ENCODE results near the gene SVEP1. TPM values are rescaled to one million over a fixed set of nuclear protein-coding genes. Genes with fewer than 3 reads are reported as not detected.

SVEP1 gene
- total and polyA plus RNA-seq, 3 experiments from 2014 or later: not detected

- H3K27ac Mint-ChIP-seq: no peak overlapping the region
- CTCF ChIA-PET: no interaction called here
- Histone ChIP-seq H3K4me1 (ENCODE audit: insufficient read depth, low read length) (no peaks in the 10 kb centered on the region), H3K27ac (ENCODE audit: low read depth, low read length) (no peak overlapping the region), H3K4me3 (ENCODE audit: low read length) (no peak overlapping the region), H3K27me3 (ENCODE audit: insufficient read depth, low read length, poor library complexity, severe bottlenecking) (no peaks in the 10 kb centered on the region), H3K9me3 (ENCODE audit: low read length) (no peaks in the 10 kb centered on the region), H3K36me3 (ENCODE audit: insufficient read depth, low read length) (no peaks in the 10 kb centered on the region)
- POLR2A ChIA-PET: no interaction called here
- DNase-seq: no peak
- no peaks in the 10 kb centered on the region for H3K36me3 Mint-ChIP-seq
- peaks cover 0 to 2% of the 10 kb centered on the region in 2 donors for H3K27me3 Mint-ChIP-seq
- H3K9me3 Mint-ChIP-seq: peaks cover 3 to 17% (median 15%) of the 10 kb centered on the region in 5 donors
- no peak overlapping the region for H3K4me3 Mint-ChIP-seq
- H3K4me1 Mint-ChIP-seq: no peaks in the 10 kb centered on the region
Measured at GRCh38 chr9:110590816-110591215, 11.3 kb upstream of the SVEP1 start.

- Histone ChIP-seq H3K27ac (ENCODE audit: low read depth, low read length) (no peak overlapping the region), H3K36me3 (ENCODE audit: insufficient read depth, low read length) (no peaks in the 10 kb centered on the region), H3K27me3 (ENCODE audit: insufficient read depth, low read length, poor library complexity, severe bottlenecking) (no peaks in the 10 kb centered on the region), H3K4me1 (ENCODE audit: insufficient read depth, low read length) (no peaks in the 10 kb centered on the region), H3K4me3 (ENCODE audit: low read length) (no peak overlapping the region), H3K9me3 (ENCODE audit: low read length) (no peaks in the 10 kb centered on the region)
- Mint-ChIP-seq H3K9me3 (peaks cover 3 to 17% (median 15%) of the 10 kb centered on the region in 5 donors), H3K27ac (no peak overlapping the region), H3K4me1 (no peaks in the 10 kb centered on the region), H3K36me3 (no peaks in the 10 kb centered on the region), H3K4me3 (no peak overlapping the region), H3K27me3 (peaks cover 0 to 2% of the 10 kb centered on the region in 2 donors)
- no peak for DNase-seq
- CTCF ChIA-PET: no interaction called here
- POLR2A ChIA-PET: no interaction called here
Measured at GRCh38 chr9:110588296-110588695, 8.8 kb upstream of the SVEP1 start.

GRCh38 chr9:110583237-110583636, 3.7 kb upstream of the SVEP1 start:
- Histone ChIP-seq H3K27me3 (ENCODE audit: insufficient read depth, low read length, poor library complexity, severe bottlenecking) (peaks cover 3% of the 10 kb centered on the region), H3K36me3 (ENCODE audit: insufficient read depth, low read length) (no peaks in the 10 kb centered on the region), H3K4me1 (ENCODE audit: insufficient read depth, low read length) (no peaks in the 10 kb centered on the region), H3K9me3 (ENCODE audit: low read length) (no peaks in the 10 kb centered on the region), H3K4me3 (ENCODE audit: low read length) (no peak overlapping the region), H3K27ac (ENCODE audit: low read depth, low read length) (no peak overlapping the region)
- peaks cover 0 to 2% (median 0%) of the 10 kb centered on the region in 3 donors for H3K36me3 Mint-ChIP-seq
- no peak overlapping the region for H3K4me3 Mint-ChIP-seq
- no peak overlapping the region for H3K27ac Mint-ChIP-seq
- ChIA-PET CTCF (no interaction called here), POLR2A (no interaction called here)
- peaks cover 15 to 25% of the 10 kb centered on the region in 2 donors for H3K27me3 Mint-ChIP-seq
- H3K4me1 Mint-ChIP-seq: no peaks in the 10 kb centered on the region
- peaks cover 0 to 12% (median 7%) of the 10 kb centered on the region in 5 donors for H3K9me3 Mint-ChIP-seq
- DNase-seq: no peak

- Histone ChIP-seq H3K27me3 (ENCODE audit: insufficient read depth, low read length, poor library complexity, severe bottlenecking) (peaks cover 3% of the 10 kb centered on the region), H3K9me3 (ENCODE audit: low read length) (no peaks in the 10 kb centered on the region), H3K4me3 (ENCODE audit: low read length) (no peak overlapping the region), H3K27ac (ENCODE audit: low read depth, low read length) (no peak overlapping the region), H3K36me3 (ENCODE audit: insufficient read depth, low read length) (no peaks in the 10 kb centered on the region), H3K4me1 (ENCODE audit: insufficient read depth, low read length) (no peaks in the 10 kb centered on the region)
- no peak for DNase-seq
- CTCF ChIA-PET: no interaction called here
- Mint-ChIP-seq H3K36me3 (peaks cover 0 to 2% (median 0%) of the 10 kb centered on the region in 3 donors), H3K4me1 (no peaks in the 10 kb centered on the region), H3K9me3 (peaks cover 4 to 12% (median 4%) of the 10 kb centered on the region in 5 donors), H3K4me3 (no peak overlapping the region), H3K27me3 (peaks cover 14 to 32% of the 10 kb centered on the region in 2 donors), H3K27ac (no peak overlapping the region)
- POLR2A ChIA-PET: no interaction called here
Measured at GRCh38 chr9:110582156-110582555, 2.6 kb upstream of the SVEP1 start.

- H3K27ac ChIP-seq (ENCODE audit: low read depth, low read length): no peak overlapping the region
- H3K4me1 ChIP-seq (ENCODE audit: insufficient read depth, low read length): no peaks in the 10 kb centered on the region
- H3K36me3 ChIP-seq (ENCODE audit: insufficient read depth, low read length): no peaks in the 10 kb centered on the region
- no peaks in the 10 kb centered on the region for H3K9me3 ChIP-seq (ENCODE audit: low read length)
- Mint-ChIP-seq H3K27ac (no peak overlapping the region), H3K9me3 (peaks cover 2 to 12% (median 4%) of the 10 kb centered on the region in 5 donors), H3K36me3 (peaks cover 0 to 2% (median 0%) of the 10 kb centered on the region in 3 donors), H3K27me3 (peaks cover 16 to 32% of the 10 kb centered on the region in 2 donors), H3K4me3 (no peak overlapping the region), H3K4me1 (no peaks in the 10 kb centered on the region)
- H3K4me3 ChIP-seq (ENCODE audit: low read length): no peak overlapping the region
- ChIA-PET POLR2A (no interaction called here), CTCF (no interaction called here)
- DNase-seq: no peak
- H3K27me3 ChIP-seq (ENCODE audit: insufficient read depth, low read length, poor library complexity, severe bottlenecking): peaks cover 3% of the 10 kb centered on the region
Measured at GRCh38 chr9:110580850-110581249, 1.3 kb upstream of the SVEP1 start.

GRCh38 chr9:110579862-110580219, 300 bp upstream of the SVEP1 start:
- no peak overlapping the region for H3K4me3 Mint-ChIP-seq

GRCh38 chr9:110578575-110579033, 937 bp downstream of the SVEP1 start:
- no peaks in the 10 kb centered on the region for H3K36me3 ChIP-seq (ENCODE audit: insufficient read depth, low read length)
- CTCF ChIA-PET: no interaction called here
- no peak overlapping the region for H3K27ac Mint-ChIP-seq

More at GRCh38 chr9:110579862-110580219, 300 bp upstream of the SVEP1 start:
- H3K27ac ChIP-seq (ENCODE audit: low read depth, low read length): no peak overlapping the region
- H3K36me3 ChIP-seq (ENCODE audit: insufficient read depth, low read length): no peaks in the 10 kb centered on the region
- no peaks in the 10 kb centered on the region for H3K4me1 ChIP-seq (ENCODE audit: insufficient read depth, low read length)
- Mint-ChIP-seq H3K9me3 (peaks cover 2 to 12% (median 4%) of the 10 kb centered on the region in 5 donors), H3K27ac (no peak overlapping the region), H3K36me3 (peaks cover 0 to 2% (median 0%) of the 10 kb centered on the region in 3 donors), H3K4me1 (no peaks in the 10 kb centered on the region), H3K27me3 (peaks cover 19 to 32% of the 10 kb centered on the region in 2 donors)
- peaks cover 3% of the 10 kb centered on the region for H3K27me3 ChIP-seq (ENCODE audit: insufficient read depth, low read length, poor library complexity, severe bottlenecking)
- ChIA-PET CTCF (no interaction called here), POLR2A (interaction anchor here (0.5 kb wide), 1 partner anchor 157 kb away, joined by 4 read pairs; no protein-coding TSS in a partner anchor)
- no peak for DNase-seq
- H3K9me3 ChIP-seq (ENCODE audit: low read length): no peaks in the 10 kb centered on the region
- no peak overlapping the region for H3K4me3 ChIP-seq (ENCODE audit: low read length)

GRCh38 chr9:110575945-110576344, 3.6 kb downstream of the SVEP1 start:
- Mint-ChIP-seq H3K27ac (no peak overlapping the region), H3K27me3 (peaks cover 18 to 29% of the 10 kb centered on the region in 2 donors), H3K9me3 (peaks cover 2 to 10% (median 4%) of the 10 kb centered on the region in 5 donors), H3K36me3 (peaks cover 0 to 2% (median 0%) of the 10 kb centered on the region in 3 donors), H3K4me3 (no peak overlapping the region), H3K4me1 (no peaks in the 10 kb centered on the region)
- Histone ChIP-seq H3K9me3 (ENCODE audit: low read length) (no peaks in the 10 kb centered on the region), H3K27ac (ENCODE audit: low read depth, low read length) (no peak overlapping the region), H3K4me1 (ENCODE audit: insufficient read depth, low read length) (no peaks in the 10 kb centered on the region), H3K27me3 (ENCODE audit: insufficient read depth, low read length, poor library complexity, severe bottlenecking) (peaks cover 3% of the 10 kb centered on the region), H3K4me3 (ENCODE audit: low read length) (no peak overlapping the region), H3K36me3 (ENCODE audit: insufficient read depth, low read length) (no peaks in the 10 kb centered on the region)
- CTCF ChIA-PET: no interaction called here
- POLR2A ChIA-PET: no interaction called here
- no peak for DNase-seq

More at GRCh38 chr9:110578575-110579033, 937 bp downstream of the SVEP1 start:
- Histone ChIP-seq H3K9me3 (ENCODE audit: low read length) (no peaks in the 10 kb centered on the region), H3K27ac (ENCODE audit: low read depth, low read length) (no peak overlapping the region), H3K4me1 (ENCODE audit: insufficient read depth, low read length) (no peaks in the 10 kb centered on the region), H3K4me3 (ENCODE audit: low read length) (no peak overlapping the region), H3K27me3 (ENCODE audit: insufficient read depth, low read length, poor library complexity, severe bottlenecking) (peaks cover 3% of the 10 kb centered on the region)
- Mint-ChIP-seq H3K27me3 (peaks cover 19 to 32% of the 10 kb centered on the region in 2 donors), H3K4me1 (no peaks in the 10 kb centered on the region), H3K4me3 (no peak overlapping the region), H3K36me3 (peaks cover 0 to 2% (median 0%) of the 10 kb centered on the region in 3 donors), H3K9me3 (peaks cover 2 to 12% (median 4%) of the 10 kb centered on the region in 5 donors)
- no peak for DNase-seq
- POLR2A ChIA-PET: no interaction called here
